ENCODE results near the gene SELENBP1.
"Not testable (repeated sequence)": the region's sequence is repeated elsewhere in the genome, so short reads cannot be mapped to it uniquely, and the experiment has no call there.

SELENBP1 gene

DNA sequence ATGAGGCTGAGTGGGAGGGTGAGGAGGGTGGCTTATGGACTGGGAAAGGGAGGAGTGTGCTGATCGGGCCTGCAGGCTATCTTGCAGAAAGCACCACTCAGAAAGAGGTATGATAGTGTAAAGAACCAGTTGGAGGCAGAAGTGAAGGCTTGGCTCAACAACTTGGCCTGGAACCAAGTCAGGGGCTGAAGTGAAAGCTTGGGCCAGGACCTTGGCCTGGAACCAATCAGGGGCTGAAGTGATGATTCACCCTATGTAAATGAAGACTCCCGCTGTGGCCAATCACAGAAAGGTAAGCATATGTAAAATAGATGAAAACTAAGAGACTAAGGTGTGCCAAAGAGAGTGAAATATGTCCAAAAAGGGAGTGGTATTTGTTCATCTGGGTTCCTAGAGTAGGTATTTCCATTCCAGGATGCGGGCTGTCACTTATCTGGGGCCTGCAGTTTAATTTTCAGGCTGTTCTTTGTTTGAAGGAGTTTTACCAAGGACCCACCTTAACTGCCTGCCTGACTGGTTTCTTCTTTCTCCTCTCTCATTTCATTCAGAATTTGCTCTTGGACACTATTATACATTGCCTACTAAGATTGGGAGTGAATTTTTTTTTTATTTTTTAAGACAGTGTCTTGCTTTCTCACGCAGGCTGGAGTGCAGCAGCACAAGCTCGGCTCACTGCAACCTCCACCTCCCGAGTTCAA is 20.3 kb downstream of the SELENBP1 start:
- Histone ChIP-seq H3K9me3 (ENCODE audit: low read depth, low read length) (no peaks in the 10 kb centered on the region), H3K27ac (no peak overlapping the region), H3K9ac (ENCODE audit: insufficient read length) (no peak overlapping the region), H3K4me3 (no peak overlapping the region), H3K36me3 (ENCODE audit: insufficient read depth, low read length) (no peaks in the 10 kb centered on the region)
- no peak for DNase-seq (ENCODE audit: low read depth, low spot score)
- no peak for TF ChIP-seq POLR2AphosphoS5 (IDR thresholded peaks at IDR 0.05; ENCODE audit: borderline replicate concordance, low read depth, low read length)
- no peak for TF ChIP-seq FOXP2 (optimal IDR thresholded peaks at IDR 0.05; ENCODE audit: control extremely low read depth, extremely low read length, insufficient read depth)
- no peak for TF ChIP-seq EZH2 (IDR thresholded peaks at IDR 0.05)

DNA sequence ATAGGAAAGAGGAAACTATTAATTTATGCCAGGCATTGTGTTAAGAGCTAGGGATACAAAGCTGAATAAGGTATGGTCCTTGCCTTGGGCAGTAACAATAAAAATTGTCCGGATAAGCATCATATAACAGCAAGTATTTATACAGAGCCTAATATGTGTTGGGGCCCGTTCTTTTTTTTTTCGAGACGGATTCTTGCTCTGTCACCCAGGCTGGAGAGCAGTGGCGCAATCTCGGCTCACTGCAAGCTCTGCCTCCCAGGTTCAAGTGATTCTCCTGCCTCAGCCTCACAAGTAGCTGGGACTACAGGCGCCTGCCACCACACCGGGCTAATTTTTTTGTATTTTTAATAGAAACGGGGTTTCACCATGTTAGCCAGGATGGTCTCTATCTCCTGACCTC is 22.2 kb downstream of the SELENBP1 start:
- H3K27ac ChIP-seq; H3K9me3 ChIP-seq (ENCODE audit: low read depth, low read length); DNase-seq (ENCODE audit: low read depth, low spot score); H3K9ac ChIP-seq (ENCODE audit: insufficient read length); H3K36me3 ChIP-seq (ENCODE audit: insufficient read depth, low read length); H3K4me3 ChIP-seq: not testable (repeated sequence)

DNA sequence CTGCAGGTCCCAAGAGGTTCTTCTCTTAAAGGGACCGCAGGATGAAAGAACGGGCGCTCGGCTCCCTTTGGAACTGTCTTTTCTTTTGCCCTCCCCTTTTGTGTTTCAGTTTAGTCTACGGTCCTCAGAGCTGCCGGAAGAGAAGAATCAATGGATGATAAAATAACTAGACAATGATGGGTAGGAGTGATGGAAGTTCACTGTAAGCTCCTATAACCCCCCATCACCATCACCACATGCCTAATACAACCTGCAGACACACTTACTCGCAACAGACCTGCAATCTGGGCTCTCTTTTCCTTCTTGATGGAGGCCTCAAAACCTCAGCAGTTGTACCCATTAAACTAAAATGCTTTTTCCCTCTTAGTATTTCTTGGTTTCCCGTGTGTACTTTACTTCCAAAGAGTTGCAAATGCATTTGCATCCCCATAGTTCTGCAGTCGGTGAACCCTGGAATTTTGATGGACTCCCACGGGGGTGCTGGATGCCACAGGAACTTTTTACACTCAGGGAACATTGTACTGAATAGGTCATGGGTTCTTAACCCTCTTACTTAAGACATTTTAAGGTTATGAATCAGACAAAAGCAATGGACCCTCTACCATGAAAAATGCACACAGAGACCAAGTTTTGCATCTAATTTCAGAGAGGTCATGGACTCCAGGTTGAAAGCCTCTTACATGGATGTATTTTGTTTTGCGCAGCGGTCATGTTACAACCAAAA is 24.8 kb downstream of the SELENBP1 start:
- Histone ChIP-seq H3K4me3 (peak overlapping the region; percentile 87), H3K36me3 (ENCODE audit: insufficient read depth, low read length) (peaks cover 17% of the 10 kb centered on the region; the same call in 1 of the 2 replicates), H3K9ac (ENCODE audit: insufficient read length) (no peak overlapping the region), H3K27ac (no peak overlapping the region), H3K9me3 (ENCODE audit: low read depth, low read length) (no peaks in the 10 kb centered on the region)
- no peak for DNase-seq (ENCODE audit: low read depth, low spot score)
- TF ChIP-seq EZH2 (IDR thresholded peaks at IDR 0.05): no peak
- no peak for TF ChIP-seq POLR2AphosphoS5 (IDR thresholded peaks at IDR 0.05; ENCODE audit: borderline replicate concordance, low read depth, low read length)
- TF ChIP-seq FOXP2 (optimal IDR thresholded peaks at IDR 0.05; ENCODE audit: control extremely low read depth, extremely low read length, insufficient read depth): no peak

DNA sequence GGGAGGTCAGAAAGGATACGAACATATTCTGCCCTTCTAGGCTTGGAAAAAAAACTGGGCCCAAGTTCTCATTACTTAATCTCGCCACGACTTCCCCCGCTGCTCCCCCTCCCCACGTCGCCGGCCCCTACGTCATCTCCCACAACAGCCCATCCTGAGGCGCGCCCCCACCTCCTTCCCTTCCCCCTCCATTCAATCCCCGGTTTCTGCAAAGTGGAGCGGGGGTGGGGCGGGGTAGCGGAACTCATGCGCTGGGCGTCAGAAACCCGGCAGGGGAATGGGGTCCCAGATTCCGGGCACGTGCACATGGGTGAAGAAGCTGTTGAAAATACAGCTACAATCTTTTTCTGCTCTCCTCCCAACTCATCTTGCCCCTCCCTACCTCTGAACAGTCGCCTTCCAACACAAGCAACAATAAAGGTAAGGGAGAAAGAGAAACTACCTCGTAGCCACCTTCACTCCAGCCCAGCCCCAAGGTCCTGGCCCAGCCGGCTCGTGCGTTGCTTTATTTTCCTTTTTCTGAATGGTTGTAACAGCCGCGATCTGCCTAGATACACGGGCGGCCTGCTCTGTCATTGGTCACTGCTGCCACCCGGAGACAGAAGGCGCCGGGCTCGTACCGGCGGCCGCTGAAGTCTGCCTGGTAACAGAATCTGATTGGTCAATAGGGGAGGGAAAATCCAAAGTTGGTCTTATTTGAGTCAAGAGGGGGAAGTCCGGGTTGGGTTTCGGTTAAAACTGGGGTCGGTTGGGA is 25.6 kb downstream of the SELENBP1 start, which contains the start of gene RFX5:
Gene RFX5, minus strand, starts transcription at position 484 of the 754 bp plus-strand sequence. CDS start 932 bp downstream, outside the sequence.
- H3K9ac ChIP-seq (ENCODE audit: insufficient read length): peak within 1 kb of the TSS; percentile 88
- DNase-seq (ENCODE audit: low read depth, low spot score): peak; percentile 94
- no peaks in the 10 kb centered on the region for H3K9me3 ChIP-seq (ENCODE audit: low read depth, low read length)
- TF ChIP-seq EZH2 (IDR thresholded peaks at IDR 0.05) (no peak), POLR2AphosphoS5 (IDR thresholded peaks at IDR 0.05; ENCODE audit: borderline replicate concordance, low read depth, low read length) (peak; percentile 67; the same call in 1 of the 2 replicates), FOXP2 (optimal IDR thresholded peaks at IDR 0.05; ENCODE audit: control extremely low read depth, extremely low read length, insufficient read depth) (no peak)
- peak within 1 kb of the TSS; percentile 92 for H3K27ac ChIP-seq
- H3K36me3 ChIP-seq (ENCODE audit: insufficient read depth, low read length): peaks cover 17% of the 10 kb centered on the region; the same call in 1 of the 2 replicates
- H3K4me3 ChIP-seq: peak within 1 kb of the TSS; percentile 87

DNA sequence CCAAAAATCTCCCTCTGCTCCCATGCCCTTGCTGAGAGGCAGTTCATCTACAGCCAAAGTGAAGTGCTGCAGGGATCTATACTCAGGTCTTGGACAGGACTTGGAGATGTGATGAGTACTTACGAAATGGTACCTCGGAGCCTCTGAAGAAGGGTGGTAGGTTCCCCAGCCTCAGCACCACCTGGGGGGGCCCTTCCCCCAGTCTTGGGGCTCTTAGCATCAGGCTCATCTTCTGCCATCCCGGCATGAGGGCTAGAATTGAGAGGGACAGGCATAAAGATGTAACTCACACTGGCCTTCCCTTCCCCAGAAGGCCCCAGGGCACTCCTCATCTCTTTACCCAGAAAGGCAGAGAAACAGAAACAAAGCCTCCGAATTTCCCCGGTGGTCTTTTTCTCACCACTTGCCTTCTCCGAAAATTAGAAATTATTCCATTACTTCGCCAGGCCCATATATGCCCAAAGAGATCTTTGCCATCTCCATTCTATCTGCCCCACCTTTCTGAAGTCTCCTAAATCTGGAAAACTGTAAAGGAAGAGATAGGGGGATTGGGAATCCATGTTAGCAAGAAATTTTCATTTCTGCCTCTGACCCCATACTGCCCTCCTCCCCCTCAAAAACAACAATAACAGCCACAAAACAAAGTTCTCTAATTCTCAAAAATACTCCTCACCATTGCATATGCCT is 26.3 kb downstream of the SELENBP1 start:
- H3K27ac ChIP-seq: peak overlapping the region; percentile 92
- peak overlapping the region; percentile 87 for H3K4me3 ChIP-seq
- no peak for DNase-seq (ENCODE audit: low read depth, low spot score)
- H3K9ac ChIP-seq (ENCODE audit: insufficient read length): peak overlapping the region; percentile 88
- peaks cover 17% of the 10 kb centered on the region; the same call in 1 of the 2 replicates for H3K36me3 ChIP-seq (ENCODE audit: insufficient read depth, low read length)
- TF ChIP-seq POLR2AphosphoS5 (IDR thresholded peaks at IDR 0.05; ENCODE audit: borderline replicate concordance, low read depth, low read length) (no peak), FOXP2 (optimal IDR thresholded peaks at IDR 0.05; ENCODE audit: control extremely low read depth, extremely low read length, insufficient read depth) (no peak), EZH2 (IDR thresholded peaks at IDR 0.05) (no peak)
- H3K9me3 ChIP-seq (ENCODE audit: low read depth, low read length): no peaks in the 10 kb centered on the region

DNA sequence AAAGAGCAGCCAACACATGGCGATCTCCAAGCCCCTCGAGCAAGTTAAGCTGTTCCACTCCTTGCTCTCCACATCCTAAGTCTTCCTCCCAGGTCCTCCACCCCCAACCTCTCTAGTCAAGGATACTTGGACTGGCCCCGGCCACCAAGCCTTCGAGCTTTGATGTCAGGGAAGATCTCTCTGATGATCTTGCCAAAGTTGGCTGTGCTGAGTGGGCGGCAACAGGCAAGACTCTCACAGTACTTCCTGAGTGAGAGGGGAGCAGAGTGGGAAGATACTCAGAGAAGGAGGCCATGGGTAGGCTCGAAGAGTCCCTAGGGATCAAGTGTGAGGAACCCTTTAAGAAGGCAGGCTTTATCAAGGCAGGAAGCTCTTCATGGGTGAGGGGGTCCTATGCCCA is 28.2 kb downstream of the SELENBP1 start:
- Histone ChIP-seq H3K4me3 (no peak overlapping the region), H3K9ac (ENCODE audit: insufficient read length) (no peak overlapping the region), H3K36me3 (ENCODE audit: insufficient read depth, low read length) (peaks cover 17% of the 10 kb centered on the region; the same call in 1 of the 2 replicates), H3K9me3 (ENCODE audit: low read depth, low read length) (no peaks in the 10 kb centered on the region), H3K27ac (no peak overlapping the region)
- no peak for TF ChIP-seq FOXP2 (optimal IDR thresholded peaks at IDR 0.05; ENCODE audit: control extremely low read depth, extremely low read length, insufficient read depth)
- no peak for TF ChIP-seq EZH2 (IDR thresholded peaks at IDR 0.05)
- no peak for TF ChIP-seq POLR2AphosphoS5 (IDR thresholded peaks at IDR 0.05; ENCODE audit: borderline replicate concordance, low read depth, low read length)
- no peak for DNase-seq (ENCODE audit: low read depth, low spot score)

DNA sequence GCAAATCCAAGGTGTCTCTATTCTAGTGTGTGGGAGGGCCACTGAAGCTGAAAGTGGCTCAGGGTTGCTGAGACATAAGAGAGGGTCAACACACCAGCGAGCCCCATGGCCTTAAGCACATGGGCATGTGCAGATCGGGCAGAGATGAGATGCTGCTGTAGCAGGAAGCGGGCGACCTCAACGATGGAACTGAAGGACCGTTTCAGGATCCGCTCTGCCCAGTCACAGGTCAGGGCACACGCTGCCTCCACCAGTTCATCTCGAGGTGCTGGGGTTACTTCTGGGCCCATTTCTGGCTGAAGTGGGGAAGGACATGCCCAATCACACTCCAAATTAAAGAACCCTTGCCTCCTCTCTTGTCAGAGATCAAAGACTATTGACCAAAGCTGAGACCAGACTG is 28.9 kb downstream of the SELENBP1 start:
- TF ChIP-seq FOXP2 (optimal IDR thresholded peaks at IDR 0.05; ENCODE audit: control extremely low read depth, extremely low read length, insufficient read depth): no peak
- TF ChIP-seq POLR2AphosphoS5 (IDR thresholded peaks at IDR 0.05; ENCODE audit: borderline replicate concordance, low read depth, low read length): no peak
- no peak for TF ChIP-seq EZH2 (IDR thresholded peaks at IDR 0.05)
- no peak overlapping the region for H3K27ac ChIP-seq
- no peak for DNase-seq (ENCODE audit: low read depth, low spot score)
- H3K9me3 ChIP-seq (ENCODE audit: low read depth, low read length): no peaks in the 10 kb centered on the region
- no peak overlapping the region for H3K9ac ChIP-seq (ENCODE audit: insufficient read length)
- peaks cover 17% of the 10 kb centered on the region; the same call in 1 of the 2 replicates for H3K36me3 ChIP-seq (ENCODE audit: insufficient read depth, low read length)
- no peak overlapping the region for H3K4me3 ChIP-seq

All from SK-N-MC (cell line).